ENCODE results near the gene APBA2. TPM values are rescaled to one million over a fixed set of nuclear protein-coding genes. Genes with fewer than 3 reads are reported as not detected.

The APBA2 gene
- total and polyA plus RNA-seq, 2 of the 4 experiments (the other 2 are of a cell fraction): 21.7 to 33.0 TPM

GRCh38 chr15:29031502-29032228 lies 145.9 kb downstream of the APBA2 start:
- Histone ChIP-seq H3K36me3 (ENCODE audit: control insufficient read depth, insufficient read depth, low read length) (no peaks in the 10 kb centered on the region), H3K27ac (ENCODE audit: insufficient read depth, low read length) (no peak overlapping the region), H3K4me2 (ENCODE audit: low read depth, low read length) (no peak overlapping the region), H3K9ac (ENCODE audit: low read depth, low read length) (no peak overlapping the region), H3K27me3 (ENCODE audit: control insufficient read depth, insufficient read depth, low read length) (no peaks in the 10 kb centered on the region), H2BK5ac (ENCODE audit: low read depth, low read length, poor library complexity, severe bottlenecking) (no peak overlapping the region), H4K8ac (ENCODE audit: low read depth in 2 of 2, low read length in 2 of 2) (no peak overlapping the region), H3K14ac (replicated peaks; ENCODE audit: low read depth, low read length) (no peak overlapping the region), H2AK9ac (replicated peaks; ENCODE audit: low read depth, low read length, poor library complexity) (no peak overlapping the region), H4K91ac (ENCODE audit: insufficient read depth, low read depth, low read length) (no peak overlapping the region), H2AK5ac (ENCODE audit: low read depth, low read length) (no peak overlapping the region), H3K9me3 (ENCODE audit: control insufficient read depth, insufficient read depth, low read length) (no peaks in the 10 kb centered on the region; the same call in 1 of the 2 replicates), H2BK120ac (ENCODE audit: low read depth, low read length) (no peak overlapping the region), H3K23ac (ENCODE audit: low read depth, low read length) (no peak overlapping the region), H3K18ac (ENCODE audit: low read depth, low read length) (no peak overlapping the region), H3K79me1 (ENCODE audit: low read depth in 1 of 2, low read length in 2 of 2) (peaks cover 7 to 24% of the 10 kb centered on the region in 2 experiments), H2BK20ac (ENCODE audit: low read depth, low read length) (no peak overlapping the region), H3K56ac (ENCODE audit: extremely low read depth, insufficient read depth, low read length) (no peak overlapping the region), H3K9me1 (ENCODE audit: insufficient read depth, low read length) (peaks cover 8% of the 10 kb centered on the region; the same call in 1 of the 2 replicates), H3K4me3 (ENCODE audit: insufficient read depth, low read depth, low read length) (no peak overlapping the region), H4K5ac (ENCODE audit: low read depth, low read length) (no peak overlapping the region), H2AFZ (replicated peaks; ENCODE audit: low read length, poor library complexity) (no peak overlapping the region), H3K4me1 (ENCODE audit: control insufficient read depth, insufficient read depth, low read length) (peaks cover 2% of the 10 kb centered on the region; the same call in 1 of the 2 replicates), H2BK15ac (ENCODE audit: low read depth, low read length) (no peak overlapping the region), H4K20me1 (ENCODE audit: insufficient read depth, low read length) (peaks cover 10% of the 10 kb centered on the region), H3K4ac (ENCODE audit: low read depth, low read length) (no peak overlapping the region)
- DNase-seq (no peak), ATAC-seq (ENCODE audit: low read depth) (no peak)
- POLR2A ChIA-PET (ENCODE audit: unreplicated experiment): no interaction called here
- TF ChIP-seq, protein P1, sequence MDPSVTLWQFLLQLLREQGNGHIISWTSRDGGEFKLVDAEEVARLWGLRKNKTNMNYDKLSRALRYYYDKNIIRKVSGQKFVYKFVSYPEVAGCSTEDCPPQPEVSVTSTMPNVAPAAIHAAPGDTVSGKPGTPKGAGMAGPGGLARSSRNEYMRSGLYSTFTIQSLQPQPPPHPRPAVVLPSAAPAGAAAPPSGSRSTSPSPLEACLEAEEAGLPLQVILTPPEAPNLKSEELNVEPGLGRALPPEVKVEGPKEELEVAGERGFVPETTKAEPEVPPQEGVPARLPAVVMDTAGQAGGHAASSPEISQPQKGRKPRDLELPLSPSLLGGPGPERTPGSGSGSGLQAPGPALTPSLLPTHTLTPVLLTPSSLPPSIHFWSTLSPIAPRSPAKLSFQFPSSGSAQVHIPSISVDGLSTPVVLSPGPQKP (IDR thresholded peaks at IDR 0.05; ENCODE audit: borderline replicate concordance, low read depth, low read length): no peak
- 0 out of 2 replicates have a peak, but pooled peaks have one; percentile 3 for TF ChIP-seq MAFK (IDR thresholded peaks at IDR 0.05; ENCODE audit: low read depth, low read length)
- dilution Hi-C loops (cut with HindIII; ENCODE audit: low sequenced_read_pairs, unreplicated experiment): no loop called here
- WGBS, 2 experiments (ENCODE audit: extremely low coverage in 2 of 2, insufficient read length in 1 of 2): no CpG with 5 or more reads among the region's 3 CpGs
- CTCF ChIA-PET: interaction anchor here (0.6 kb wide), 1 partner anchor 81 kb away, joined by 3 read pairs; no protein-coding TSS in a partner anchor
- no TSS peak for BruUV-seq (replicated peaks)
- intact Hi-C loops (cut with micrococcal nuclease): no loop called here
- in situ Hi-C loops (cut with MboI; ENCODE audit: low sequenced_read_pairs): no loop called here
